SU-DHL-6 (cell line): ENCODE results near the gene PCDH17.

Source experiments
- CTCF ChIP-seq: fragments of 200-600 bp; sonication (generic); IDR thresholded peaks from one replicate; pipeline ENCODE4 v1.5.1; 2017; ENCODE audit warnings: antibody characterized with exemption, mild to moderate bottlenecking, low read length, moderate library complexity; ENCODE audit not compliant: insufficient read depth, poor library complexity, severe bottlenecking
- EZH2phosphoT487 ChIP-seq: fragments of 200-600 bp; sonication (generic), shearing (Covaris generic); conservative IDR thresholded peaks from 2 replicates; pipeline ENCODE4 v1.6.1; 2018; ENCODE audit warnings: mild to moderate bottlenecking, antibody characterized with exemption, low read length, moderate library complexity, mixed read lengths

DNA sequence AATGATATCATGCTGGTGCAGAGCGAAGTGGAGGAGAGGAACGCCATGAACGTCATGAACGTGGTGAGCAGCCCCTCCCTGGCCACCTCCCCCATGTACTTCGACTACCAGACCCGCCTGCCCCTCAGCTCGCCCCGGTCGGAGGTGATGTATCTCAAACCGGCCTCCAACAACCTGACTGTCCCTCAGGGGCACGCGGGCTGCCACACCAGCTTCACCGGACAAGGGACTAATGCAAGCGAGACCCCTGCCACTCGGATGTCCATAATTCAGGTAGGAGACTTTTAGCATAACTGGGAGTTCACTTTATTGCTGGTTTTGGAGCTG is 3.3 kb downstream of the PCDH17 start:
- TF ChIP-seq CTCF (no peak), EZH2phosphoT487 (no peak)
